Suppressor macrophage (primary cell): ENCODE results near the gene ELAPOR2.
"Not testable (repeated sequence)": the region's sequence is repeated elsewhere in the genome, so short reads cannot be mapped to it uniquely, and the experiment has no call there.

Experiments
- DNase-seq, 4 experiments: peaks; one replicate each; pipeline ENCODE4 v3.0.0-alpha.2; 2020 to 2022

Gene ELAPOR2

DNA sequence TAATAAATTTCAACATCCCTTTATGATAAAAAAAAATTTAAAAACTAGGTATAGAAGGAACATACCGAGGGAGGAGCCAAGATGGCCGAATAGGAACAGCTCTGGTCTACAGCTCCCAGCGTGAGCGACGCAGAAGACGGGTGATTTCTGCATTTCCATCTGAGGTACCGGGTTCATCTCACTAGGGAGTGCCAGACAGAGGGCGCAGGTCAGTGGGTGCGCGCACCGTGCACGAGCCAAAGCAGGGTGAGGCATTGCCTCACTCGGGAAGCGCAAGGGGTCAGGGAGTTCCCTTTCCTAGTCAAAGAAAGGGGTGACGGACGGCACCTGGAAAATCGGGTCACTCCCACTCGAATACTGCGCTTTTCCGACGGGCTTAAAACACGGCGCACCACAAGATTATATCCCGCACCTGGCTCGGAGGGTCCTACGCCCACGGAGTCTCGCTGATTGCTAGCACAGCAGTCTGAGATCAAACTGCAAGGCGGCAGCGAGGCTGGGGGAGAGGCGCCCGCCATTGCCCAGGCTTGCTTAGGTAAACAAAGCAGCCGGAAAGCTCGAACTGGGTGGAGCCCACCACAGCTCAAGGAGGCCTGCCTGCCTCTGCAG, 19.7 kb downstream of the ELAPOR2 start:
- not testable (repeated sequence) for DNase-seq

DNA sequence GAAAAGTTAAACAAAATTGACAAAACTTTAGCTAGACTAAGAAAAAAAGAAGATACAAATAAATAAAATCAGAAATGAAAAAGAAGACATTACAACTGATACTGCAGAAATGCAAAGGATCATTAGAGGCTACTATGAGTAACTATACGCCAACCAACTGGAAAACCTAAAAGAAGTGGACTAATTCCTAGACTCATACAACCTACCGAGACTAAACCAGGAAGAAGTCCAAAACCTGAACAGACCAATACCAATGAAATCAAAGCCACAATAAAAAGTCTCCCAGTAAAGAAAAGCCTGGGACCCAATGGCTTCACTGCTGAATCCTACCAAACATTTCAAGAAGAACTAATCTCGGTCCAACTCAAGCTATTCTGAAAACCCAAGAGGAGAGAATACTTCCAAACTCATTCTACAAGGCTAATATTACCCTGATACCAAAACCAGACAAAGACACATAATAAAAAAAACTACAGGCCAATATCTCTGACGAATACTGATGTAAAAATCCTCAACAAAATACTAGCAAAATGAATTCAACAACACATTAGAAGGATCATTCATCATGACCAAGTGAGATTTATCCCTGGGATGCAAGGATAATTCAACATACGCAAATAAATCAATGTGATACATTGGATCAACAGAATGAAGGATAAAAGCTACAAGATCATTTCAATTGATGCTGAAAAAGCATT, 20.3 kb downstream of the ELAPOR2 start:
- DNase-seq = no peak

DNA sequence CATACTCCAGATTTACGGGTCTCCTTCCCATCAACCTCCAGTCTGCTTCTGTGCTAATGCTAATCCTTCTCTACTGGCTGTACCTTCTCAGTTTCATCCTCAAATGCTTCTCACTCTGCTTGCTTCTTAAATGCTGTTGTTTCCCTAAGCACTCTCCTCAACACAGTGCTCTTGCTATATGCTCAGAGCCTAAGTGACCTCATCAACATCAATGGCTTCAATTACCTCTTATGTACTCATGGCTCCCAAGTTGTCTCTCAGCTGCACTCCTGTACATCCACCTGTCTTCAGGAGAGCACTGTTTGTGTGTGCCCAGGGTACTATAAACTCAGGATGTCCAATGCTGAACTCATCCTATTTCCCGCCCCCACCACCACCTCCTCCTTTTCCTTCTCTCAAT, 22.5 kb downstream of the ELAPOR2 start:
- DNase-seq = no peak

DNA sequence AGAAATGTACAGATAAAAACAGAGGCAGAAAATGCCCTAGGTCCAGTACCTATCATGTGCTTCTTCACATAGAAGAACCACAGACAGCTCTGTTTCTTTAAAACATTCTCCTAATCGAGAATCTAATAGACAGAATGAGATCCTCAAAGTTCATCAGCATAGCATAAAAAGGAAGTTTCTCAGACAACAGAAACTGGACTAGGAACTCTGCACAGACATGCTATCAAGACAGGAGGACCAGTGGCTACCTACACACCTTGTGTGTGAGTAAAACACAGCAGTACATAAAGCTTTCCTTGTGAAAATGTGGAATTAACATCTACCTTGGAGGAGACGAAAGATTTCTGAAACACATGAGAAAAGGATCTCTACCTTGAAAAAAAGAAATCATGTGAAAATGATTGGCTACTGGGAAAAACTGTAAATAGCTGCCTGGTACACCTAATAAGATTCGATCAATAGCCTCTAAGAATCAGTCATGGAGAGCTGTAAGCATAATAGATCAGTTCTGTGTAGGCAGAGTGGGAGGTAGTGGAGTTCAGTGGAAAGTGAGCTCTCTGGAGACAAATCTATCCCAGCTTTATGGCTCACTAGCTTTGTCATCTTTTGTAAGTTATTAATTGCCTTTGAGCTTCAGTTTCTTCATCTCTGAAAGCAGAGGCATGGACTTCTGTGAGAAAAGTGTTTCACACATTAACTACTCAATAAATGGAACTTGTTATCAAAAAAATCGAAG, 26.7 kb downstream of the ELAPOR2 start:
- no peak for DNase-seq

DNA sequence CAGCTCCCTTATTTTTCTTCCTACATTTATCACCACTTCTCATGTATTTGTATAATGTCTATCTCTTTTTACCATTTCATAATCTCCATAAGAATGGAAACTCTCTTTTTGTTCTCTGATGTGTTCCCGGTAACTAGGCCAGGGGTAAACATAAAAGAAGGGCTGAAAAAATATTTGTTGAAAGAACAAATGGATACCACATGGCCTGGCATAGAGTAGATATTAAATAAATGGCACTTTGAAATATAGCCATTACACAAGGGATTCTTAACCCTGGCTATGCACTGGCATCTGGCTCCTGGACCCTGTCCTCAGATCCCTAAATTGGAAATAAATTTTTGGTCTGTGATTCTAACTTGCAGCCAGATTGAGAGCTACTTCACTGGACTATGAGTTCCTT, 30.4 kb downstream of the ELAPOR2 start:
- DNase-seq = no peak

DNA sequence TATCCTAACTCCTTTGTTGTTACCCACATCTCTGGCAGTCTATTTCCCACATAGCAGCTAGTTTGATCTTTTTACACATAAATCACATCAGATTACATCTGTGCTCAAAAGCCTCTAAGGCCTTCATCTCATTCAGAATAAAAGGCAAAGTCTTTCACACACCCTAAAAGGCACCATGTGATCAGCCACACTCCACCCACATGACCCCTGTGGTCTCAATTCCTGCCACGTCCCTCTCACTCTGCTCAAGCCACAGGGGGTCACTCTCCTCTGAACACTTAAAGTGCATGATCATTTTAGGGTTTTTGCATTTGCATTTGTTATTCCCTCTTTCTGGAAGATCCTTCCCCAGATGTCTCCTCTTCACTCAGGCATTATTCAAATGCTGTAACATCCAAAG, 30.8 kb downstream of the ELAPOR2 start:
- no peak for DNase-seq

DNA sequence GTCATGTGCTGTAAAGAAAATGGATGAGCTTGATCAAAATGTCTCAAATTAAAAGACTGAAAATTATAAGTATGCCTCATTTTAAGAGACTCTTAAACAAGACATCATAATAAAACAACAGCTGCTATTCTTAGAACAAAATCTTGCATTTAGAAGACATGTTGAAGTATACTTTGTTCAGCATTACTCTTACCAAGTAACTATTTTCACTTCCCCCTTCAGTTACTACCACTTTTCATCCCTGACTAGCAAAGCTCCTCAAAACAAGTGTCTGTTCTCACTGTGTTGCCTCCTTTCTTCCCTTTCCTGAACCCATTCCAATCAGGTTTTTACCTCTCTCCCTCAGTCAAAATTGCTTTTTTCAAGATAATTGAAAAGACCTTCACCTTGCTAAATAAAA, 31.6 kb downstream of the ELAPOR2 start:
- no peak for DNase-seq

DNA sequence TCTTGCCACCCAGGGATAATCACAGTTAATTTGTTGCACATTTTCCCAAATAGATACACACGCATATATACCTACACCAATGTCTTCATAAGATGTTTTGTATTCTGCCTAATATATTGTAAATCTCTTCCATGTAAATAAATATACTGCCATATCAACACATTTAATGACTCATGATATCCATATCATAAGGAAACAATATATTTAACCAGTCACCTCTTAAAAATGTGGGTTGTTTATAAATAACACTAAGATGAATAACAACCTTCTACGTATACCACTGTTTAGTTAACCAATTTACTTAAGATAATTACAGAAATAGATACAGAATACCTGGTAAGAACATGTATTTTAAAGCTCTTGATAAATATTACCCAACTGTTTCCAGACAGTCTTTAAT, 38.2 kb downstream of the ELAPOR2 start:
- no peak for DNase-seq

DNA sequence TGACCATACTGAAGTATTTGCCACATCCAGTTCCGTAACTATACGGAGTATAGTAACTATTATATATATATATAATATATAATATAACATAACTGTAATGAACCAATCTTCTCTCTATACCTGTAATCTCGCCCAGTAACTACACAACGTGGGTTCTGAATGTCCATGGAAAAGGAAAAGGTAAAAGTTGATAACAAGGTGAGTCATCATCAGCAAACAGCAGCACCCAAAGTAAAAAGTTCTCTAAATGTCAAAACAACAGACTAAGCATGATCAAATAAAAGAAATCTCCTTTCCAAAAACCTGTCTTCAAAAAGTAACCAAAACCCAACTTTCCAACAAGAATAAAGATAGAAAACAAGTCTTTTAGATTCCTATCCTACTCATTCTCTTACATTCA, 42.8 kb downstream of the ELAPOR2 start:
- no peak for DNase-seq

DNA sequence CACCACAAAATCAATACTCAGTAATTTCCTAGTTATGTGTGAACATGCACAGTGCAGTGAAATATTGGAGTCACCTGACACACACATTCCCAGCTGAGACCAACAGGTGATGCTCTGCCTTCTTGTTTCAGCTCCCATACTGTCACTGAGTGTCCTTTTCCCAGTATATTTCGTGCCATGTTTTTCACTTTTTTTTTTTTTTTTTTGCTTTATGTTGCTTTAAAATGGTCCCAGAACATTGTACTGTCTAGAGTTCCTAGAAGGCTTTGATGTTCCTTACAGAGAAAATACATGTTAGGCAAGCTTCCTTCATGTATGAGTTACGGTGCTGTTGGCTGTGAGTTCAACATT, 45.6 kb downstream of the ELAPOR2 start:
- DNase-seq = no peak

DNA sequence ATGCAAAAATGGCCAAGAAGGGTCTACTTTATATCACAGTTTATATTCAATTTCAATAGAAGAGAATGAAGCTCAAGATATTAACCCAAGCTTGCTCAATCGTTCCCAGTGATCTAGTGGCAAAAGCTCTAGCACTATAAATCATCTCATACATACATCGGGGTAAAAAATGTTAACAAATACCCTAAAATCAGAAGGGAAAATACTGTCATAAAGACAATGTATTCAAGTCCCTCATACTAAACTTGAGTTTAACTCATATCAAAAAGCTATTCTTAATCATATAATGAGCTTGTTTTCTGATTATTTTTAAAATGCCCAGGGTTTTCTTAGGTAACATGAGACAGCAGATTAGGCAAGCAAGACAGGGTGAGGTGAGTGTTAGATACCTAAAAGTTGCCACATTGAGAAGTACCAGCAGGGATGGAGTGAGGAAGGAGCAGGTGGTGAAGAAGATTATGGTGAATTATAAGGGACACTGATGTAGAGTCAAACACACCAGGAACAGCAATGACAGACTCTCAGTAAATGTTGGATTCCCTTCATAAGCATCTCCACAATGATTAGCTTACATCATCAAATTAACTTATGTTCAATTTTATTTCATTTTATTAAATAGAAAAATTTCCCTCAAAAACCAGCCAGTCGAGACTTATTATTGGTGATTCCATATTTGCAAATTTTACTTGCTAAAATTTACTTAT, 46.2 kb downstream of the ELAPOR2 start:
- no peak for DNase-seq
